ENCODE results near the gene OSBPL10.

The OSBPL10 gene

GRCh38 chr3:31836131-31837075 is 144.7 kb downstream of the OSBPL10 start:
- Histone ChIP-seq H3K9ac (ENCODE audit: low read length) (no peak overlapping the region), H3K27me3 (ENCODE audit: control insufficient read depth in 1 of 2, insufficient read depth in 2 of 2, low read length in 2 of 2) (no peaks in the 10 kb centered on the region), H3K4me1 (ENCODE audit: insufficient read depth, low read length) (no peaks in the 10 kb centered on the region), H3K4me3 (ENCODE audit: low read depth in 1 of 2, low read length in 2 of 2) (no peak overlapping the region), H3K9me3 (ENCODE audit: low read length) (no peaks in the 10 kb centered on the region), H3K27ac (ENCODE audit: low read depth, low read length) (no peak overlapping the region), H3K36me3 (ENCODE audit: insufficient read depth, low read length) (no peaks in the 10 kb centered on the region)

- no peaks in the 10 kb centered on the region for H3K4me1 ChIP-seq (ENCODE audit: insufficient read depth, low read length)
- no peak overlapping the region for H3K4me3 ChIP-seq (ENCODE audit: low read depth in 1 of 2, low read length in 2 of 2)
- H3K36me3 ChIP-seq (ENCODE audit: insufficient read depth, low read length) = no peaks in the 10 kb centered on the region
- no peaks in the 10 kb centered on the region for H3K9me3 ChIP-seq (ENCODE audit: low read length)
- H3K9ac ChIP-seq (ENCODE audit: low read length) = no peak overlapping the region
- H3K27ac ChIP-seq (ENCODE audit: low read depth, low read length) = no peak overlapping the region
- H3K27me3 ChIP-seq (ENCODE audit: control insufficient read depth in 1 of 2, insufficient read depth in 2 of 2, low read length in 2 of 2) = no peaks in the 10 kb centered on the region
Observed at GRCh38 chr3:31833391-31834190, 147.5 kb downstream of the OSBPL10 start.

GRCh38 chr3:31832551-31832950 is 148.5 kb downstream of the OSBPL10 start:
- no peaks in the 10 kb centered on the region for H3K27me3 ChIP-seq (ENCODE audit: control insufficient read depth in 1 of 2, insufficient read depth in 2 of 2, low read length in 2 of 2)
- H3K4me1 ChIP-seq (ENCODE audit: insufficient read depth, low read length) = no peaks in the 10 kb centered on the region
- H3K4me3 ChIP-seq (ENCODE audit: low read depth in 1 of 2, low read length in 2 of 2) = no peak overlapping the region
- no peak overlapping the region for H3K9ac ChIP-seq (ENCODE audit: low read length)
- no peaks in the 10 kb centered on the region for H3K9me3 ChIP-seq (ENCODE audit: low read length)
- no peak overlapping the region for H3K27ac ChIP-seq (ENCODE audit: low read depth, low read length)
- no peaks in the 10 kb centered on the region for H3K36me3 ChIP-seq (ENCODE audit: insufficient read depth, low read length)

GRCh38 chr3:31831591-31831990 is 149.5 kb downstream of the OSBPL10 start:
- no peak overlapping the region for H3K27ac ChIP-seq (ENCODE audit: low read depth, low read length)

GRCh38 chr3:31829826-31830426 is 151.1 kb downstream of the OSBPL10 start:
- no peak overlapping the region for H3K9ac ChIP-seq (ENCODE audit: low read length)
- H3K36me3 ChIP-seq (ENCODE audit: insufficient read depth, low read length) = no peaks in the 10 kb centered on the region
- H3K4me1 ChIP-seq (ENCODE audit: insufficient read depth, low read length) = no peaks in the 10 kb centered on the region
- no peak overlapping the region for H3K27ac ChIP-seq (ENCODE audit: low read depth, low read length)
- no peaks in the 10 kb centered on the region for H3K9me3 ChIP-seq (ENCODE audit: low read length)
- H3K27me3 ChIP-seq (ENCODE audit: control insufficient read depth in 1 of 2, insufficient read depth in 2 of 2, low read length in 2 of 2) = no peaks in the 10 kb centered on the region
- H3K4me3 ChIP-seq (ENCODE audit: low read depth in 1 of 2, low read length in 2 of 2) = no peak overlapping the region

More at GRCh38 chr3:31831591-31831990, 149.5 kb downstream of the OSBPL10 start:
- H3K9ac ChIP-seq (ENCODE audit: low read length) = no peak overlapping the region
- no peaks in the 10 kb centered on the region for H3K36me3 ChIP-seq (ENCODE audit: insufficient read depth, low read length)
- no peaks in the 10 kb centered on the region for H3K4me1 ChIP-seq (ENCODE audit: insufficient read depth, low read length)
- no peaks in the 10 kb centered on the region for H3K27me3 ChIP-seq (ENCODE audit: control insufficient read depth in 1 of 2, insufficient read depth in 2 of 2, low read length in 2 of 2)
- no peak overlapping the region for H3K4me3 ChIP-seq (ENCODE audit: low read depth in 1 of 2, low read length in 2 of 2)
- H3K9me3 ChIP-seq (ENCODE audit: low read length) = no peaks in the 10 kb centered on the region

- H3K4me3 ChIP-seq (ENCODE audit: low read depth in 1 of 2, low read length in 2 of 2) = no peak overlapping the region
- H3K36me3 ChIP-seq (ENCODE audit: insufficient read depth, low read length) = no peaks in the 10 kb centered on the region
- H3K9me3 ChIP-seq (ENCODE audit: low read length) = no peaks in the 10 kb centered on the region
- no peak overlapping the region for H3K9ac ChIP-seq (ENCODE audit: low read length)
- no peak overlapping the region for H3K27ac ChIP-seq (ENCODE audit: low read depth, low read length)
- no peaks in the 10 kb centered on the region for H3K27me3 ChIP-seq (ENCODE audit: control insufficient read depth in 1 of 2, insufficient read depth in 2 of 2, low read length in 2 of 2)
- no peaks in the 10 kb centered on the region for H3K4me1 ChIP-seq (ENCODE audit: insufficient read depth, low read length)
Observed at GRCh38 chr3:31829010-31829409, 152.1 kb downstream of the OSBPL10 start.

GRCh38 chr3:31828007-31828406 is 153.1 kb downstream of the OSBPL10 start:
- no peaks in the 10 kb centered on the region for H3K36me3 ChIP-seq (ENCODE audit: insufficient read depth, low read length)
- H3K9me3 ChIP-seq (ENCODE audit: low read length) = no peaks in the 10 kb centered on the region
- no peak overlapping the region for H3K27ac ChIP-seq (ENCODE audit: low read depth, low read length)
- no peak overlapping the region for H3K4me3 ChIP-seq (ENCODE audit: low read depth in 1 of 2, low read length in 2 of 2)
- H3K27me3 ChIP-seq (ENCODE audit: control insufficient read depth in 1 of 2, insufficient read depth in 2 of 2, low read length in 2 of 2) = no peaks in the 10 kb centered on the region
- H3K9ac ChIP-seq (ENCODE audit: low read length) = no peak overlapping the region
- H3K4me1 ChIP-seq (ENCODE audit: insufficient read depth, low read length) = no peaks in the 10 kb centered on the region

GRCh38 chr3:31823184-31823583 is 157.9 kb downstream of the OSBPL10 start:
- no peak overlapping the region for H3K9ac ChIP-seq (ENCODE audit: low read length)
- H3K4me1 ChIP-seq (ENCODE audit: insufficient read depth, low read length) = no peaks in the 10 kb centered on the region
- H3K27me3 ChIP-seq (ENCODE audit: control insufficient read depth in 1 of 2, insufficient read depth in 2 of 2, low read length in 2 of 2) = no peaks in the 10 kb centered on the region
- no peaks in the 10 kb centered on the region for H3K9me3 ChIP-seq (ENCODE audit: low read length)
- no peaks in the 10 kb centered on the region for H3K36me3 ChIP-seq (ENCODE audit: insufficient read depth, low read length)
- H3K4me3 ChIP-seq (ENCODE audit: low read depth in 1 of 2, low read length in 2 of 2) = no peak overlapping the region
- H3K27ac ChIP-seq (ENCODE audit: low read depth, low read length) = no peak overlapping the region

GRCh38 chr3:31821118-31821517 is 159.9 kb downstream of the OSBPL10 start:
- Histone ChIP-seq H3K4me1 (ENCODE audit: insufficient read depth, low read length) (no peaks in the 10 kb centered on the region), H3K27me3 (ENCODE audit: control insufficient read depth in 1 of 2, insufficient read depth in 2 of 2, low read length in 2 of 2) (no peaks in the 10 kb centered on the region), H3K36me3 (ENCODE audit: insufficient read depth, low read length) (no peaks in the 10 kb centered on the region), H3K9ac (ENCODE audit: low read length) (no peak overlapping the region), H3K9me3 (ENCODE audit: low read length) (no peaks in the 10 kb centered on the region), H3K27ac (ENCODE audit: low read depth, low read length) (no peak overlapping the region), H3K4me3 (ENCODE audit: low read depth in 1 of 2, low read length in 2 of 2) (no peak overlapping the region)

- Histone ChIP-seq H3K4me3 (ENCODE audit: low read depth in 1 of 2, low read length in 2 of 2) (no peak overlapping the region), H3K4me1 (ENCODE audit: insufficient read depth, low read length) (no peaks in the 10 kb centered on the region), H3K27ac (ENCODE audit: low read depth, low read length) (no peak overlapping the region), H3K27me3 (ENCODE audit: control insufficient read depth in 1 of 2, insufficient read depth in 2 of 2, low read length in 2 of 2) (no peaks in the 10 kb centered on the region), H3K36me3 (ENCODE audit: insufficient read depth, low read length) (no peaks in the 10 kb centered on the region), H3K9me3 (ENCODE audit: low read length) (no peaks in the 10 kb centered on the region), H3K9ac (ENCODE audit: low read length) (no peak overlapping the region)
Observed at GRCh38 chr3:31819441-31819840, 161.6 kb downstream of the OSBPL10 start.

GRCh38 chr3:31817411-31817966 is 163.6 kb downstream of the OSBPL10 start:
- no peaks in the 10 kb centered on the region for H3K4me1 ChIP-seq (ENCODE audit: insufficient read depth, low read length)
- H3K27ac ChIP-seq (ENCODE audit: low read depth, low read length) = no peak overlapping the region
- H3K9me3 ChIP-seq (ENCODE audit: low read length) = no peaks in the 10 kb centered on the region
- H3K4me3 ChIP-seq (ENCODE audit: low read depth in 1 of 2, low read length in 2 of 2) = no peak overlapping the region
- no peak overlapping the region for H3K9ac ChIP-seq (ENCODE audit: low read length)
- no peaks in the 10 kb centered on the region for H3K36me3 ChIP-seq (ENCODE audit: insufficient read depth, low read length)
- no peaks in the 10 kb centered on the region for H3K27me3 ChIP-seq (ENCODE audit: control insufficient read depth in 1 of 2, insufficient read depth in 2 of 2, low read length in 2 of 2)
